ENCODE measurements around the gene SLC39A5.

DNA sequence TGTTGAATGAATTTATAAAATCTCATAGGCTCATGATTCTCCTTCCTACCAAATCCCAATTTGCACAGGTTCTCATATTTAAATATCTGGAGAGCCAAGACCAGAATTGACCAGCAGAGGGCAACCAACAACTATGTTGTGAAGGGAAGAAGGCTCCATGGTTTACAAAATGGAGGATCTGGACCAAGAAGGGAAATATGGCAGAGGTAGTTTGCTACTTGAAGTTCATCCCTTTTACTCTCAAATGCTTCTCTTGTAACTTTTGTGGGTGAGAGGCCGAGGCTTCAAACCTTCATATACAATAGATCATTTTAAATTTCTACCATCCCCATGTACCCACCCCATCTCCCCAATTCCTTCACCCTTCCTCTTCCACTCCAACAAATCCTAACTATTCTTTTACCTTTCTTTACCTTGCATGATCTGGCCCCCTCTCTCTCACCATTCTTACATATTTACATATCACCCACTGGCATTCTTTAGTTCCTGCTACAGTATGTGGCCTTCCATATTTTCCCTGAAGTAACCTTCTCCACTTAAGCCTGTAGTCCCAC, 36.7 kb upstream of the SLC39A5 start:
- TF ChIP-seq POLR2A (IDR thresholded peaks at IDR 0.05): no peak
- peak; percentile 44 to 89 (median 81) for TF ChIP-seq CTCF (IDR thresholded peaks at IDR 0.05)
